UCSD-AML1 (cell line): Measurements from ENCODE around the gene LCN12.

Experiments
- DNase-seq: peaks from one replicate; lab custom pipeline; 2025; ENCODE audit not compliant: unreplicated experiment; lab: John Stamatoyannopoulos, UW

The LCN12 gene

GRCh38 chr9:136985027-136985602, 33.0 kb downstream of the LCN12 start:
- no peak for DNase-seq

- DNase-seq = no peak
Measured at GRCh38 chr9:136985853-136986252, 33.8 kb downstream of the LCN12 start.

- DNase-seq = no peak
Measured at GRCh38 chr9:136988872-136989271, 36.8 kb downstream of the LCN12 start.

- no peak for DNase-seq
Measured at GRCh38 chr9:136990242-136990911, 38.3 kb downstream of the LCN12 start.

- peak; percentile 91 for DNase-seq
Measured at GRCh38 chr9:136991993-136992818, 40.1 kb downstream of the LCN12 start, which contains the start of gene PAXX. TSS of gene PAXX (plus strand) at chr9:136992422. CDS start at chr9:136992444, 22 bp downstream.

- no peak for DNase-seq
Measured at GRCh38 chr9:136992819-136993369, 40.8 kb downstream of the LCN12 start.

- no peak for DNase-seq
Measured at GRCh38 chr9:136994180-136994887, 42.3 kb downstream of the LCN12 start.

- no peak for DNase-seq
Measured at GRCh38 chr9:136994888-136995230, 42.8 kb downstream of the LCN12 start.

- DNase-seq = no peak
Measured at GRCh38 chr9:136995362-136995761, 43.3 kb downstream of the LCN12 start.

- no peak for DNase-seq
Measured at GRCh38 chr9:136995772-136996311, 43.8 kb downstream of the LCN12 start.

GRCh38 chr9:136996361-136997292, 44.6 kb downstream of the LCN12 start, which contains the start of gene CLIC3:
TSS of gene CLIC3 (minus strand) at chr9:136996568. CDS start at chr9:136996543, 25 bp downstream.
- DNase-seq = no peak

- no peak for DNase-seq
Measured at GRCh38 chr9:136997371-136997770, 45.3 kb downstream of the LCN12 start.

GRCh38 chr9:136997830-136998234, 45.8 kb downstream of the LCN12 start:
- DNase-seq = peak; percentile 76

- no peak for DNase-seq
Measured at GRCh38 chr9:137000177-137000930, 48.3 kb downstream of the LCN12 start.

- no peak for DNase-seq
Measured at GRCh38 chr9:137001857-137002645, 50.0 kb downstream of the LCN12 start.

GRCh38 chr9:137002646-137003041, 50.6 kb downstream of the LCN12 start:
- DNase-seq = no peak

- peak; percentile 22 for DNase-seq
Measured at GRCh38 chr9:137004285-137004684, 52.2 kb downstream of the LCN12 start.
